Ovary (tissue), 3 donors: ENCODE results near the gene FREM2.

Experiments used
- EP300 ChIP-seq: sonication (generic); formaldehyde crosslinking; IDR thresholded peaks from one replicate; pipeline ENCODE4 v1.6.1; 2017; ENCODE audit warnings: antibody characterized with exemption
- POLR2A ChIP-seq: fragments of 450-650 bp; IDR thresholded peaks from one replicate; pipeline ENCODE4 v1.6.1; 2017; ENCODE audit warnings: antibody characterized with exemption, mild to moderate bottlenecking, moderate library complexity
- TF ChIP-seq, protein P1 (sequence below), 3 donors: fragments of 450-650 bp in 2 of 3; fragments of 200-600 bp in 1 of 3; IDR thresholded peaks; one replicate each; pipeline versions ENCODE4 v1.5.1 to v1.8.0; 2016 to 2022; ENCODE audit warnings: antibody characterized with exemption in 3 of 3, mild to moderate bottlenecking in 1 of 3
- donor health status: DM: no; HTN: no; CAD: no.

DNA sequence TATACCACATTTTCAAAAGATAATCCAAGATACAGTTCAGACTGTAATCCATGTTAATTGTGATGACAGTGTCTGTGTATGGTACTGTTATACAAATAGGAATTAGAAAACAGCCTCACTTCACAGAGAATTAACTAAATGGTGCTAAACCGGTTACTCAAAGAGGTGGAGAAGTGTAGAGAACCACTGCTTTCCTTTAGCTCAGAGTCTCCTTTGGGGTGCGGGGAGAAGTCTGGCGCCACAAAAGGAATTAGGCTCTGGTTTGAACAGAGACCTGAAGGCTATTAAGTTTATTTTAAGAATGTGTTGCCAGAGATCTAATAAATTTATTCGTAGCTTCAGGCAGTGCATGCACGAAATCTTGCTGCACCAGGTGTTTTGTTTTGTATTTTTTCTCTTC lies 65.8 kb downstream of the FREM2 start:
- TF ChIP-seq, protein P1, sequence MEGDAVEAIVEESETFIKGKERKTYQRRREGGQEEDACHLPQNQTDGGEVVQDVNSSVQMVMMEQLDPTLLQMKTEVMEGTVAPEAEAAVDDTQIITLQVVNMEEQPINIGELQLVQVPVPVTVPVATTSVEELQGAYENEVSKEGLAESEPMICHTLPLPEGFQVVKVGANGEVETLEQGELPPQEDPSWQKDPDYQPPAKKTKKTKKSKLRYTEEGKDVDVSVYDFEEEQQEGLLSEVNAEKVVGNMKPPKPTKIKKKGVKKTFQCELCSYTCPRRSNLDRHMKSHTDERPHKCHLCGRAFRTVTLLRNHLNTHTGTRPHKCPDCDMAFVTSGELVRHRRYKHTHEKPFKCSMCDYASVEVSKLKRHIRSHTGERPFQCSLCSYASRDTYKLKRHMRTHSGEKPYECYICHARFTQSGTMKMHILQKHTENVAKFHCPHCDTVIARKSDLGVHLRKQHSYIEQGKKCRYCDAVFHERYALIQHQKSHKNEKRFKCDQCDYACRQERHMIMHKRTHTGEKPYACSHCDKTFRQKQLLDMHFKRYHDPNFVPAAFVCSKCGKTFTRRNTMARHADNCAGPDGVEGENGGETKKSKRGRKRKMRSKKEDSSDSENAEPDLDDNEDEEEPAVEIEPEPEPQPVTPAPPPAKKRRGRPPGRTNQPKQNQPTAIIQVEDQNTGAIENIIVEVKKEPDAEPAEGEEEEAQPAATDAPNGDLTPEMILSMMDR (IDR thresholded peaks at IDR 0.05), result no peak
- TF ChIP-seq POLR2A (no peak), EP300 (no peak)
